HG03103 (cell line): ENCODE measurements around the gene LRRN2.

ENCODE experiments used
- ATAC-seq: cut with Tn5 transposase; IDR thresholded peaks from one replicate; pipeline ENCODE4 v1.9.1; 2021; ENCODE audit warnings: low read depth; ENCODE audit not compliant: unreplicated experiment

The LRRN2 gene

DNA sequence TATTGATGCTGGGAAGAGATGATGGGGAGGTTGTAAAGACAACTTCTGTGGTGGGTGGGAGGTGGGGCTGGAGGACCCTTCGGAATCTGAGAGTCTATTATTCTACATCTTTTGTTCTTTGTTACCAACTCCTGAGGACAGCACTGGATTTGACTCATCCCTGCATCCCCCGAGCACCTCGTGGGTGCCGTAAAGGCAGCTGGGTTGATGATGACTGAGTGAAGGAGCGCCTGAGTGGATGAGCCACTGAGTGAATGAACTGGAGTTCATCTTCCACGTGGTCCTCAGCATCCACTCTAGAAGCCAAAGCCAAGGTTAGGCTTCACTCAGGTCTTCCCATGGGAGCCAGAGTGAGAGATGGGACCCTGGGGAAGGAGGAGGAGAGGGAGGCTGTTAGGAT, 77.6 kb downstream of the LRRN2 start:
- ATAC-seq: no peak

GRCh38 chr1:204605791-204606190, 79.7 kb downstream of the LRRN2 start:
- no peak for ATAC-seq

GRCh38 chr1:204602871-204603542, 82.5 kb downstream of the LRRN2 start:
- ATAC-seq: no peak

DNA sequence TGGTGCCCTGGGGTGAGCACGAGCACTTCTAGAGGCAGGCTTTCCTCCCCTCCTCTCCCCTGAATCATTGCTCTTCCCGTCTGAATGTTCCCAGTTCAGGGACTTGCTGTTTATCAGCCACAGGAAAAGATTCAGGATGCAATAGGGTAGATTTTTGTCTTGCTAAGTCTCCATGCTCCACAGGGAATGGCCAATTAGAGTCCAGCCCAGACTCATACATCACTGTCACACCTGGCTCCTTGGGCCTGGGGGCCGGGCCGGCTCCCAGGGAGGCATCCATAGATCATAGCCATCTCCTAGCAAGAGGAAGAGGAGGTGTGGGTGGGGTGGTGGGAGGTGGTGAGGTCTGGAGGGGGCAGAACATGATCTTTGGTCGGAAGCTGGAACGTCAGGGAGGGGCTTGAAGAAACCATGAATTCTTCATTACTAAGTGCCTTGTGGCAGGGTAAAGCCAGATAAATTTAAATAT, 83.4 kb downstream of the LRRN2 start:
- ATAC-seq: no peak

DNA sequence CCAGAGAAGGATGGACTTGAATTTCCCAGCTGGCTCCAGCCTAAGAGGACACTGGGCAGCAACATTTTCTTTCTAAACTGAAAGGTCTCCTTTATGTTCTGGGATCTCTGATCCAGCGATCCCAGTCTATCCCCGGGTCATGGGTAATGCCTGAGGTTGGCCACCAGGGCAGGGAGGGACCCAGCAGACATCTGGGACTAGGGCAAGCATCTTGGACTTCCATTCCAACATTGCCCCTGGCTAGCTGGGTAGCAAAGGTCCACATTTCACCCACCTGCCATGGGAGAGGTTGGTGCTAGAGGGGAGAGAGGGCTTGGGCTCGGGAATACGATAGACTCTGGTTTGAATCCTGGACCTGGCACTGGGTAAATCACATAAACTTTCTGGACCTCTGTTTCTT, 84.6 kb downstream of the LRRN2 start:
- no peak for ATAC-seq

DNA sequence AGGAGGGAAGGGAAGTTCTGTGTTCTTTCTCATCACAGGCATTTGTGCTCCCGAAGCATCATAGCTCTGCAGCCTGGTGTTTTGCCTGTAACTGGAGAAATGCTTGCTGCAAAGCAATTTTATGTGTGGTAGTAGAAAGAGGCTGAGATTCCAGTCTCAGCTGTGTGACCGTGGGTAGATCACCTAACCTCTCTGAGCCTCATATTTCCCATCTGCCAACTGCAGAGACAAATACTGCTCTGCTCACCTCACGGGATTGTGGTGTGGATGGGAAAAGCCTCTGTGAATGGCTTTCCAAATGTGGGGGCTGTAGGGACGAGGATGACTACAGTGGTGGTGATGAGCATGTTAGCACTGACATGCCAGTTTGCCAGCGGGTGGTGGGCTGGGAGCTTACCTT, 85.3 kb downstream of the LRRN2 start:
- ATAC-seq: no peak

- ATAC-seq: no peak
These were observed 85.9 kb downstream of the LRRN2 start for GRCh38 chr1:204599596-204599995.

DNA sequence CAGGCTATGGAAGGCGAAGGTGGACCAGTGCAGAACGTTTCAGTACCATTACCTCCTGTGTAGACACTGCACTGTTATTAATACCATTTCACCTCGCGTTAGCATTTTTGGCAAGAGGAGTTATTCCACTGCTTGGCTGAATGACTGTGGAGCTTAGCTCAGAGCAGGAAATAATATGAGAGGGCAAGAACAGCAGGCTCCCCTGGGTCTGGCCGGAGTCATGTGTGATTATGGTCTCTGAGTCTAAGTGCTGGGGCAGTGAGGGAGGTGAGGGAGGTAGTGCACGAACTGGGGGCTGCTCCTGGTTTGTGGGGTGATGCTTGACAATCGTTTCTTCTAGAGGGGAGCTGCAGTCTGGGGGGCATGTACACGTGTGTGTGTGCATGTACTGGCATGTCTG, 86.4 kb downstream of the LRRN2 start:
- ATAC-seq: no peak

- no peak for ATAC-seq
These were observed 87.1 kb downstream of the LRRN2 start for GRCh38 chr1:204598319-204598969.

DNA sequence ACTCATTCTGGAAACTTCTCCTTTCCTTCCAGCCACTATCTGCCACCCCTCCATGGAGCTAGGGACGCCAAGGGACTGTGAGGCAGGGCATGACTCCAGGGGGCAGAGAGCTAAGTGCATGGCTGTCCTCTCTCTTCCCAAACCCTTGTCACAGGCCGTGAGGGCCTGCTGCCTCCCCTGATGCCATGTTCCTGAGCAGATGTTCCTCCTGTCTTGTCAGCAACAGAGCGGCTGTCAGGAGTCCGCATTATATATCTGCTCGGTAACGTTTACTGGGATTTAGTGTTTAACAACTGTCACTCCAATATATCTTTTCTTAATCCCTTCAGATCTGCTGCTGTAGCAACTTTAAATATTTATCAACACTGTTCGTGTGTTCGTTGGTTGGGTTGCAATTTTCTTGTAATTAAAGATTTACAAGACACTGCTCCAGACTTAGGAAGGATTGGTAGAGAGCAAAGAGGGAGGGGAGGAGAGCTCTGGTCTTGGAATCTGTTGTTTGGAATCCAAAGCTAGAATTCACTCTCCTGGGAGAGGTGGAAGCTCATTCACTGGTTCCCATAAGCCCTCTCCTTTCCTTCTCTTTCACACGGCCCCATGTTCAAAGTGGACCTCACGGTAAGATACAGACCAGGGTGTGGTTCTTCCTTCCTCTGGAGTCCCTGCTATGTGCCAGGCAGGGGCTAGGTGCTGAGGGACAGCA, 93.1 kb downstream of the LRRN2 start:
- ATAC-seq: no peak

DNA sequence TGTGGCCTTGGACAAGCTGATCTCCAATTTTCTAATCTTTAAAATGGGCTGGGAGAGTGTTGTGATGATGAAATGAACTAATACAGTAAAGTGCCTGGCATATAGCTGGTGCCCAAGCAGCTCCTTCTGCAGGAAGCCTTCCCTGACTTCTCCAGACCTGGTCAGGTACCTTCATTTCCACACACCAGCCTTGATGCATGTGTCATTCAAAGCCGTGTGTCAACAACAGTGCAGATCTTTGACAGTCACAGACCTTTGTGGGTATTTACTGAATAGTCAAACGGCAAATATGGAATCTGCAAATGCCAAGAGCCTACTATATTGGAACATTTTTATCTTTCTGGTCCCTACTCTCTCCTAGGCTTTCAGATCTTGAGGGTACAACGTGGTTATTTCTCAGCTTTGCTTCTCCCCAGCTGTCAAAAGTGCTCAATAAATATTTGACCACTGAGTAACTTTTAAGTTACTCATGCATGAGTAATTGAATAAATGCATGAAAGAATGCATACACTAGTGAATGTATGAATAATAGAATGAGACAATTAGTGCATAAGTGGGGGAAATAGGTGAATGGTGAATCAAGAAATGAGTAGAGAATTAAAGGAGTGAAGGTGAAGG, 94.0 kb downstream of the LRRN2 start:
- no peak for ATAC-seq

GRCh38 chr1:204589409-204590038, 96.0 kb downstream of the LRRN2 start:
- no peak for ATAC-seq

GRCh38 chr1:204588826-204589225, 96.7 kb downstream of the LRRN2 start:
- no peak for ATAC-seq

DNA sequence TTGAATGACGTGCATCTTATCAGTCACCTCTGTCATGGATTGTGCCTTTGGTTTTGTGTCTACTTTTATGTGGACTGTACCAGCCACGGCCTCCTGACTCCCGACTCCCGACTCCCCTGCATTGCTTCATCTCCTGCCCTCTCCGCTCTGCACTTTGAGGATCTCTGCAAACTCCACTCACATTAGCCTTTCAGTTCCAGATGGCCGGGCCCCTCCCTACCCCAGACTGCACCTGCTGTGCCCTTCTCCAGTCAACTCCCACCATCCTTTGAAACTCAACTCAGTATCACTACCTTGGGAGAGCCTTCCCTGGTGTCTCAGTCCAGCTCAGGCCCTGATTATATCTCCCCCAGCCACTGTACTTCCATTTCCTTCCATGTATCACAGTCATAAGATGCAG, 97.9 kb downstream of the LRRN2 start:
- ATAC-seq: no peak

- no peak for ATAC-seq
These were observed 100.7 kb downstream of the LRRN2 start for GRCh38 chr1:204584699-204585372.

- ATAC-seq: no peak
These were observed 101.5 kb downstream of the LRRN2 start for GRCh38 chr1:204583909-204584632.

- ATAC-seq: no peak
These were observed 103.8 kb downstream of the LRRN2 start for GRCh38 chr1:204581759-204582158.

DNA sequence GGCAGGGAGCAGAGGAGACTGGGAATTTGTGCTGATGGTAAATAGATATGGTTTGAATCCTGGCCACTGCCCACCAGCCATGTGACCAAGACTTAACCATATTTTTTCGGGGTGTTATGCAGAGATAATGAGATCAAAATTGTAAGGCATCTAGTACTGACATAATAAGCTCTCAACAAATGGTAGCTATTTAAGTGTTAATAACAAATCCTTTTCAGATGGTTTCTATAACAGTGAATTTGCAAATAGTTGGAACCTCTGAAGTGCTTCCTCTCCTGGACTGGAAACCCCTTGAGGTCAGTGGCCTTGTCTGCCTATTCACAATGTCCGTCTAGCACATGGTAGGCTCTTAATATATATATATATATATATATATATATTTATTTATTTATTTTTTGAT, 104.7 kb downstream of the LRRN2 start:
- no peak for ATAC-seq

GRCh38 chr1:204579681-204580080, 105.9 kb downstream of the LRRN2 start:
- ATAC-seq: no peak
